ENCODE data around the gene FOXC2.
A peak's percentile ranks its signal among the peaks of the same experiment; 100 is the strongest.

The FOXC2 gene

GRCh38 chr16:86577314-86577971, 10.8 kb downstream of the FOXC2 start:
- no peak for TF ChIP-seq CTCF (IDR thresholded peaks at IDR 0.05)
- Histone ChIP-seq H3K4me3 (peak overlapping the region; percentile 82), H3K27ac (peak overlapping the region; percentile 98)
- DNase-seq (ENCODE audit: low spot score), result no peak

- Histone ChIP-seq H3K27ac (peak within 1 kb of the TSS; percentile 98), H3K4me3 (peak within 1 kb of the TSS; percentile 82)
- no peak for TF ChIP-seq CTCF (IDR thresholded peaks at IDR 0.05)
- DNase-seq (ENCODE audit: low spot score), result no peak
These were observed 11.5 kb downstream of the FOXC2 start, which contains the start of gene FOXL1 for GRCh38 chr16:86578061-86578599. Gene FOXL1, plus strand, starts transcription at chr16:86578549. Its CDS starts 175 bp downstream, at chr16:86578724.

GRCh38 chr16:86578611-86579267, 12.1 kb downstream of the FOXC2 start:
- TF ChIP-seq CTCF (IDR thresholded peaks at IDR 0.05), result no peak
- peak; percentile 79 for DNase-seq (ENCODE audit: low spot score)
- peak overlapping the region; percentile 82 for H3K4me3 ChIP-seq
- H3K27ac ChIP-seq, result peak overlapping the region; percentile 98

GRCh38 chr16:86579268-86580062, 12.8 kb downstream of the FOXC2 start:
- DNase-seq (ENCODE audit: low spot score), result peak; percentile 76
- H3K4me3 ChIP-seq, result peak overlapping the region; percentile 82
- peak overlapping the region; percentile 98 for H3K27ac ChIP-seq
- TF ChIP-seq CTCF (IDR thresholded peaks at IDR 0.05), result no peak

GRCh38 chr16:86580063-86580790, 13.6 kb downstream of the FOXC2 start:
- TF ChIP-seq CTCF (IDR thresholded peaks at IDR 0.05), result no peak
- H3K27ac ChIP-seq, result peak overlapping the region; percentile 98
- DNase-seq (ENCODE audit: low spot score), result peak; percentile 74
- H3K4me3 ChIP-seq, result peak overlapping the region; percentile 82

- no peak for TF ChIP-seq CTCF (IDR thresholded peaks at IDR 0.05)
- Histone ChIP-seq H3K27ac (peak overlapping the region; percentile 98), H3K4me3 (peak overlapping the region; percentile 82)
- no peak for DNase-seq (ENCODE audit: low spot score)
These were observed 14.2 kb downstream of the FOXC2 start for GRCh38 chr16:86580791-86581170.
